T-helper 2 cell treated with Interferon-gamma antibody and Interleukin-4, amounts not matched to agents 100 ng/mL and 5 ng/mL, for 36 hours (primary cell): ENCODE measurements around the gene ERP29. TPM values are rescaled to one million over a fixed set of nuclear protein-coding genes. Genes with fewer than 3 reads are reported as not detected.
"Not testable (repeated sequence)": the region's sequence is repeated elsewhere in the genome, so short reads cannot be mapped to it uniquely, and the experiment has no call there.

Source experiments
- intact Hi-C: fragments of 100-400 bp; cut with micrococcal nuclease; formaldehyde crosslinking; loops from one replicate; pipeline ENCODE4 v1.15.1; 2023
- total RNA-seq: library from RNA; stranded (reverse); gene quantifications from 2 replicates; pipeline ENCODE4 v1.2.3, GENCODE V29; 2022

ERP29 gene
- total RNA-seq, 1 donor from 2014 or later: 121 TPM

DNA sequence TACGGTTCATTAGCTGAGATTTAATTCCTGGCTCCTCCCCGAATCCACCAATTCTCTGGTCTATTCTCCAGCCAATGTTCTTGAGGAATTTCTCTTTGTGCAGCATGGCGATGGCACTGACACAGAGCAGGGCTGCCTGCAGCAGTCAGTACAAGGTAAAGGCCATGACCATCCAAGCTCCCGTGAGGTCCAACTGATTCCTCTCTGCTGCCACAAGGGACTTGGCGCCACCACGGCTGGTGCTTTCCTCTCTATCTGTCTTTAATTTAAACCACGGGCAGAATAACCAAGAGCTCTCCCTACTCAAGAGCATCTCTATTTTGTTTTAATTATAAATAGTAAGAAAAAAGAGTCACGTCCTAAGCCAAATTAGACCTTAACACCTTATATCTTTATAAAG, 12.4 kb upstream of the ERP29 start:
- intact Hi-C loops: no loop called here

DNA sequence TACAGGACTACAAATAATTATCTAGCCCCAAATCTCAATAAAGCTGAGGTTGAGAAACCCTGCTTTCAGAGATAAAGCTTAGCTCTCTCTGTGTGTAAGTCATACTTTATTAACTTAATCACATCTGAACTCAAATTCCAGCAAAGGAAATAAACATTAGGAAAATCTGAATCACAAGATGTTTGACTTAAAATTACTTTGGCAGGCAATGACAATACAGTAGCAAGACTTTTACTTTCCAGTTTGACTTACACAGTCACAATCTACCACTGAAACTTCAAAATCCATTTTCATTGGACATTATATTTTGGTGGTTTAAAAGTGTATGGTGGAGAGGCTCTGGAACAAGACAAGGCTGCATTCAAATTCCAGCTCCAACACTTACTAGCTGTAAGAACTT, 11.7 kb upstream of the ERP29 start:
- intact Hi-C loops: no loop called here

DNA sequence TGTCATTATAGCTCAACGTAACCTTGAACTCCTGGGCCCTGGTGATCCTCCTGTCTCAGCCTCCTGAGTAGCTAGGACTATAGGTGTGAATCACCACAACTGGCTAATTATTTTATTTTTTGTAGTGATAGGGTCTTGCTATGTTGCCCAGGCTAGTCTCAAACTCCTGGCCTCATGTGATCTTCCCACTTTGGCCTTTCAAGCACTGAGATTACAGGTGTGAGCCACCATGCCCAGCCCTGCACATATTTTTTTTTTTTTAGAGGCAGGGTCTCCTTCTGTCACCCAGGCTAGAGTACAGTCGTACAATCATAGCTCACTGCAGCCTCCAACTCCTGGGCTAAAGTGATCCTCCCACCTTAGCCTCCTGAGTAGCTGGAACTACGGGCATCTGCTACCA, 9.2 kb upstream of the ERP29 start:
- intact Hi-C loops: no loop called here

DNA sequence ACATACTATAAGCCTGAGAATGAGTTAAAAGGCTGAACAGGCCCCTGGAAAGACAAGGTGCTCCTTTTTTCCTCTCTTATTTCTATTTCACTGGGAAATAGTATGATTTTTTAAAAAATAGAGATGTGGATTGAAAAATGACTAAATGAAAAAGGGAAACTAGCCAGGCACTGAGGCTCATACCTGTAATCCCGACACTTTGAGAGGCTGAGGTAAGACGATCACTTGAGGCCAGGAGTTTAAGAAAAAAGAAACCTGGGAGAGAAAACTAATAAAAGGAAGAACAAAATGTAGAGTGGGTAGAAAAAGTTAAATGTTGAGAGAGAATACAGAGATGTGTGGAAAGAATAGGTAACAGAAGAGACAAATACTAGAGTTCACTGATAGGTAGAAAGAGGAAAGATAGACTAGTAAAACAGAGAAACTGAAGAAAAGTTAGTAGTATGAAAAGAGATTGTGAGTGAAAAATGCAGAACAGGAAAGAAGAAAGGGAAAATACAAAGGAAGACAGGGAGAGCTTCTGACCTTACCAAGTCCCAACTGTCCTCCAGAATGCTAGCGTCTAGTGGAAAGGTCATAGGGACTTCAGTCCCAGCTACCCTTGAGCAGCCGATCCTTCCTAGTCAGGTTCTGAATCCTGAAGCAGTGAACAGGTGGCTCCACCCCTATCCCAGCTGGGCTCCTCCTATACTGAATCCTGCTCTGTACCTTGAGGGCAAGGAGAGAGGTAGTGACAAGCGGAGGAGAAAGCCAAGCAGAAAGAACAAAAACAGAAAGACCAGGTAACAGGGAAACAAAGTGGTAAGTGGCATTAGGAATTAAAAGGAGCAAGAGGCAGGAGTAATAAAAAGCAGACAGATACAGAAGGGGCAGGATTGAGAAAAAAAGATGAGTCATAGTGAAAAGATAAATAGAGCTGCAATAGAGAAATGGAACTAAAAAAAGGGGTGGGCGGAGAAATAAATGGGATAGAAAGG, 7.5 kb upstream of the ERP29 start:
- intact Hi-C loops: no loop called here

DNA sequence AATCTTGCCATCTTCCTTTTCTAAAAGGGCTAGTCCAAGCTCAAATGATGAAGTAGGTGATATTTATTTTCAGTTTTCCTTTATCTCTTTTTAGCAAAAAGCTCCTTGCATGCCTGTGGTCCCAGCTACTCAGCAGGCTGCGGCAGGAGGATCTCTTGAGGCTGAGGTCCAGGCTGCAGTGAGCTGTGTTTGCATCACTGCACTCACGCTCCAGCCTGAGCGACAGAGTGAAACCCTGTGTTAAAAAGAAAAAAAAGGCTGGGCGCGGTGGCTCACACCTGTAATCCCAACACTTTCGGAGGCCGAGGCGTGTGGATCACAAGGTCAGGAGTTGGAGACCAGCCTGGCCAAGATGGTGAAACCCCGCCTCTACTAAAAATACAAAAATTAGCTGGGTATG, 5.3 kb upstream of the ERP29 start:
- intact Hi-C loops: no loop called here

DNA sequence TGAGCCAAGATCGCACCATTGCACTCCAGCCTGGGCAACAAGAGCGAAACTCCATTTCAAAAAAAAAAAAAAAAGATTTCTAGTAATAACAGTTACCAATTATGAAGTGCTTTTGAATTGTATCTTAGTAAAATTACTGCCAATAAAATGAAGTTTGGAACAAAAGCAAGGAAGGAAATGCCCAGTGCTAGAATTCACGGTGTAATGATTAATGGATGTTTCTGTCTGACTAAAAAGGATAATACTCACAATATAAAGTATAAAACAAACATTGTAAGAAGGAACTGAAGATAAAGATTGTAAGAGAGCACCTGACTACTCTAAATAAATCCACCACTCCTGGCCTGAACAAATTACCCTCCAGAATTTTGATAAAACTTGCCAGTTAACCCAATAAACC, 4.3 kb upstream of the ERP29 start:
- intact Hi-C loops: no loop called here

DNA sequence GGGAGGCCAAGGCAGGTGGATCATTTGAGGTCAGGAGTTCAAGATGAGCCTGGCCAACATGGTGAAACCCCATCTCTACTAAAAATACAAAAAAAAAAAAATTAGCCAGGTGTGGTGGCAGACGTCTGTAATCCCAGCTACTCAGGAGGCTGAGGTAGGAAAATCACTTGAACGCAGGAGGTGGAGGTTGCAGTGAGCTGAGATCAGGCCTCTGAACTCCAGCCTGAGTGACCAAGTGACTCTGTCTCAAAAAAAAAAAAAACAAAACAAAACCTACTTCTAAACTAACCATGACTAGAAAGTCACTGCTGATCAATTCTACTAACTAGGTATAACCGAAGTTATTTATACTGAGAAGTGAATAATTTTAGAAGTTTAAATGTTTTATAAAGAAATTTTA, 3.6 kb upstream of the ERP29 start:
- intact Hi-C loops: not testable (repeated sequence)

DNA sequence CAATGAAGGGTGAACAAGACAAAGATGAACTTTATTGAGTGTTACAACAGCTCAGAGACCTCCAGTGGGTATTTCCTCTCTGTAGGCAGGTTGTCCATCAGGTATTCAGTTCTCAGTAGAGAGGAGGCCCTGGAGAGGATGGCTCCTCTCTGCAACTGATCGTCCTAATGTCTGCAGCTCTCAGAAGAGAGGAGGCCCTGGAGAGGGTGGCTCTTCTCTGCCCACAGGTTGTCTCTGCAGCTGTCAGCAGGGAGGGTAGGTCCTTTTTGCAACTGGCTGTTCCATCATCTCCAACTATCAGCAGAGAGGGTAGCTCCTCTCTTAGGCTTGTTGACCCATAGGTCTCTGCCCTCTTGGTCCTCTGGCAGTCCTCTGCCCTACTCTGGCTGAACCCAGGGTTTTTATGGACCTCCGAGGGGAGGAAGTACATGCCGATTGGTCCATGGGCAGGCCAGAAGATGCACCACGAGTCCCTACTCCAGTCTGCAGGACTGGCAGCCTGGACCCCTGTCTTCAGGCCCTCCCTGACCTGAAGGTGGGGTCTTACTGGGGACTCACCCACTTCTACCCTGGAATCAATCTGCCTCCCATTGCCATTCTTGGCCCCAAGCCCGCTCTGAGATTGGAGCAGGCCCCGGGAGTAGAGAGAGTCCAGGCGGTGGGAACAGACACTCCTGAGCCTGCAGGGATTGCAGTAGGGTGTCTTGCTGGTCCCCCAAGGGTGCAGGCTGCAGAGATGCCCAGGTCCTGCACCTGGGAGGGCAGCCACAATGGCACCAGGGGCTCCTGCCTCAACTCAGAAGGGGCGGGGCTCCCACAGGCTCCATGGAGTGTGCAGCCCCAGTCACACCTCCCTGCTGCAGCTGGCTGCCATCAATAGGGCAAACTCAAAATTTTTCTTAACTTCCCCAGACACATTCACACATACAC, 2.5 kb upstream of the ERP29 start:
- intact Hi-C loops: loop anchor here (5.0 kb wide), 1 partner anchor 323 kb away; the partner anchor contains the start of genes ACAD10 and BRAP

DNA sequence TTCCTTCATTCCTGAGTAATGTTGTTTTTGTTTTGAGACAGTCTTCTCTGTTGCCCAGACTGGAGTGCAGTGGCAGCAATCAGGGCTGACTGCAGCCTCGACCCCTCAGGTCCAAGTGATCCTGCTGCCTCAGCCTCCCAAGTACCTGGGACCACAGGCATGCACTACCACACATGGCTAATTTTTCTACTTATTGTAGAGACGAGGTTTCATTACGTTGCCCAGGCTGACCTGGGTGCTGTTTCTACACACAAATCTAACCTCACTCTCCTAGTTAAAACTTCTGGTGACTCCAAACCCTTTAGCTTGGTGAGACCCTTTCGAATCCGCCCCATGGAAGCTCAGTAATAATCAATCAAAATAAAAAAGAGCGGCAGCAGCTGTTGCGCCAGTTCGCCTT, 1.5 kb upstream of the ERP29 start:
- intact Hi-C loops: loop anchor here (2.0 to 5.0 kb wide), 2 partner anchors 324 to 397 kb away; partner anchors contain the start of genes ACAD10, BRAP and RPL6

DNA sequence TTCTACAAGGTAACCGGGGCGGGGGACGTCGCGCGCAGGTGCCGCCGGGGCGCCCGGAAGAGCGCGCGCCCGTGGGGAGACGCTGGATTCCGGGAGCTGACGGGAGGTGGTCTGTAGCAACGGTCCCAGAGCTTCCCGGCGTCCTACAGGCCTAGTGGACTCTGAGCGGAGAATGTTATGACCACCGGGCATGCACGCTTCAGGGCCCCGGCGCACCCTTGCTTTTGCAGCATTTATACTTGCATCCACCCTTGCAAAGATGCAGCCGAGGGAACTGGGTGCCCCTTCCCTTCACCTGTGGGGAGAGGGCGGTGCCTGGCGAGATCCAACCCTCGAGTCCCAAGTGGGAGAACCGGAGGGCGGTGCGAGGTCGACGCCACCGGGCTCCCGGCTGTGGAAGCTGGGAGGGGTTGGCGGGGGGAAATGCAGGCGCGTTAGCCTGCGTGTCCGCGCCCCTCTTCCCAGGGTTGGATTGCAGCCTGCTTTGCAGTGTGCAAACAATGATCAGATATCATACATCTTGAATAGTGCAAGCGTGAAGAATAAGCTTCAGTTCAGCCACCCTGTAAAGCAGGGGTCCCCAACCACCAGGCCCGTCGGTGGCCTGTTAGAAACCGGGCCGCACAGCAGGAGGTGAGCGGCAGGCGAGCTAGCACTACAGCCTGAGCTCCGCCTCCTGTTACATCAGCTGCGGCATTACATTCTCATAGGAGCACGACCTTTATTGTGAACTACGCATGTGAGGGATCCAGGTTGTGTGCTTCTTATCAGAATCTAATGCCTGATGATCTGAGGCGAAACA, 576 bp downstream of the ERP29 start:
- intact Hi-C loops: loop anchor here (1.0 to 5.0 kb wide), 9 partner anchors 20 to 395 kb away; partner anchors contain the start of genes ACAD10, BRAP, HECTD4 and MAPKAPK5

DNA sequence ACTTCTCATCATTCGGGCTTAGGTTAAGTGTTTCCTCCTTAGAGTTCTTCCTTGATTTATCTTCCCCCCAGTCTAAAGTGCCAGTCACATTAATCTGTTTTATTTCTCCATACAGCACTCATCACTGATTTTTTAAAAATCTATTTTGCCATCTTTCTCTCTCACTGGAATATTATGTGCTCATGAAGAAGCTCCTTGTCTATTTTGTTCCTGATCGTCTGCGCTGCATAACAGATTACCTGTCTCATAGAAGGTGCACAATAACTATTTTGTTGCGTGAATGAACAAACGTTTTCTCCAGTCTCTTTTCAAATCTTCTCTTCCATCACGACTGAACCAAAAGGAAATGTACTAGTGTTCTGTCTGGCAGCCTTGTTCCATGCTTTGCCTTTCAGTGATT, 2.7 kb downstream of the ERP29 start:
- intact Hi-C loops: no loop called here

DNA sequence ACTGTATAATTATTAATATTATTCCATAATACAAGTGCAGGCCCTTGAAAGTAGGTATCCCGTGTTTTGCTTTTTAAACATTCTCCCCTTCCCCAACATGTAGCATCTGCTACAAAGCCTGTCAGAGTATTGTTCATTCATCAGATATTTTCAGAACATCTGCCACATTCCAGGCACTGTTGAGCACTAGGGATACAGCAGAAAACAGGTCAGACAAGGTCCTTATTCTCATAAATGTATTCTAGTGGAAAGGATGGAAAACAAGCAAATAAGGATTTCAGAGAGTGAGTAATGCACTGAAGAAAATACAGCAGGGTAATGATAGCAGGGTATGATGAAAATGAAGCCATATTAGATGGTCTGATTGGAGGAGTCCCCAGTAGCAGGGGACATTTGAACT, 3.8 kb downstream of the ERP29 start:
- intact Hi-C loops: no loop called here

DNA sequence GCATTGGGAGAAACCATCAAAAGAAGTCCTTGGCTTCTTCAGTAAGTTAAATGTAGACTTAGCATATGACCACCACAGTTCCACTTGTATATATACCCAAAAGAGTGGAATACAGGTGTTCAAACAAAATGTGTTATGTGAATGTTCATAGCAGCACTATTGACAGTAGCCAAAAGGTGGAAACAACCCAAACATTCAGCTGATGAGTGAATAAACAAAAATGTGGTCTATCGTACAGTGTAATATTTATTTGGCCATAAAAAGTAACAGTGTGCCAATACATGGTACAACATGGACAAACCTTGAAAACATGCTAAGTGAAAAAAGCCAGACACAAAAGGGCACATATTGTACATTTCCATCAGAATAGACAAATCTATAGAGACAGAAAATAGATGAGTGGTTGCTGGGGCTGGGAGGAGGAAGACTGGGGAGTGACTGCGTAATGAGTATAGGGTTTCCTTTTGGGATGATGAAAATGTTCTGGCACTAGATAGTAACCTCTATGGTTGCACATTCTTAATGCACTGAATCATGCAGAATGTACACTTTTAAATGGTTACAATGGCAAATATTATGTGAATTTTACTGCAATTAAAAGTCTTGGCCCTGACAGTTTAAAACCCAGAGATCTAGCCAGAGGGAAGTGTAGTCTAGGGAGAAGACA, 5.5 kb downstream of the ERP29 start:
- intact Hi-C loops: no loop called here

DNA sequence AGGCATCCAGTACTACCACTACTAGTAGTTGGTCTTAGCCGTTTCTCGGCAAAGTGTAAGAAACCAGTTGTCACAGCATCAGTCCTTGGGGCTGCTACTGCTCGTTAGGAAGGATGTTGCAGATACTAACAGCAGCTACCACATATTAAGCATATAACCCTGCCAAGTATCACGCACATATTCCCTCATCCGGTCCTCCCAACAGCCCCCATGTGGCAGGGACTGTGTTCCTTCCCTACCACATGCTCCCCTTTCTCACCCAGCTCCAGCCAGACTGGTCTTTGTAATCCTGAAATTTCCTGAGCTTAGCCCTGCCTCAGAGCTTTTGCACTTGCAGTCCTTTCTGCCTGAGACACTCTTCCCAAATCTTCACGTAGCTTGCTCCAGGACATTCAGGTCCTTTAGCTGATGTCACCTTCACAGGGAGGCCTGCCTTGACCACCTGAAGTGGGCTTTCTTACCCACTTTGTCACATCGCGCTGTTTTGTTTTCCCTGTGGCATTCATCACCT, 7.8 kb downstream of the ERP29 start:
- intact Hi-C loops: no loop called here

DNA sequence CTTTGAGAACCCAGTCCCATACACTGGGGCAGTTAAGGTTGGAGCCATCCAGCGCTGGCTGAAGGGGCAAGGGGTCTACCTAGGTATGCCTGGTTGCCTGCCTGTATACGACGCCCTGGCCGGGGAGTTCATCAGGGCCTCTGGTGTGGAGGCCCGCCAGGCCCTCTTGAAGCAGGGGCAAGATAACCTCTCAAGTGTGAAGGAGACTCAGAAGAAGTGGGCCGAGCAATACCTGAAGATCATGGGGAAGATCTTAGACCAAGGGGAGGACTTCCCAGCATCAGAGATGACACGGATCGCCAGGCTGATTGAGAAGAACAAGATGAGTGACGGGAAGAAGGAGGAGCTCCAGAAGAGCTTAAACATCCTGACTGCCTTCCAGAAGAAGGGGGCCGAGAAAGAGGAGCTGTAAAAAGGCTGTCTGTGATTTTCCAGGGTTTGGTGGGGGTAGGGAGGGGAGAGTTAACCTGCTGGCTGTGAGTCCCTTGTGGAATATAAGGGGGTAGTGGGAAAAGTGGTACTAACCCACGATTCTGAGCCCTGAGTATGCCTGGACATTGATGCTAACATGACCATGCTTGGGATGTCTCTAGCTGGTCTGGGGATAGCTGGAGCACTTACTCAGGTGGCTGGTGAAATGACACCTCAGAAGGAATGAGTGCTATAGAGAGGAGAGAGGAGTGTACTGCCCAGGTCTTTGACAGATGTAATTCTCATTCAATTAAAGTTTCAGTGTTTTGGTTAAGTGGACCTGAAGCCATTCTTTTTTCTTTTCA, 9.2 kb downstream of the ERP29 start:
- intact Hi-C loops: no loop called here

DNA sequence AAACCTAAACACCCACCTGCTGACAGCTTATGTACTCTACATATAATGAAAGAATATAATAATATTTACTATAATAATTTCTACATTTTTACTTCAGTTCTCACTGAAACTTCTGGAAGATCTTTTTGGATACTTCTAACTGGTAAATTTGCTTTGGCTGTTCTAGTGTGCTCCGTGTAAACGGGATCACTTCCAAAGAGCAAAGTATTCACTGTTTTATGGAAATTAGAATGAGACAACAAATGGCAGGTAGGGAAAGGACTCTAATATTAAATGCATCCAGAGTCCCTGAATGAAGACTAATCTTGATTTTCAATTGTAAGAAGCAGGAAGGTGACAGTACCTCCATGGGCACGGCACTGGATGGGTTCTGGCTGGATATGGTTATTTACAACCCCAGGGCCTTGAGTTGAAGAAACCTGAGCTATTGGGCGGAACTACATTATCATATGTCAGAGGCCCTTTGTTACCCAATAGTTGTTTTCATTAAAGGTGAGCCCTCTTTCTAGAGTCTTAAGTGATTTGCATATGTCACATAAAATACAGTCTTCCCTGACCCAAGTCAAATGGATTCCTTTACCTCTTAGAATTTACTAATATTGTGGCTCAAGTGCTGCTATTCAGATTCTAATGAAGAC, 10.7 kb downstream of the ERP29 start:
- intact Hi-C loops: no loop called here

DNA sequence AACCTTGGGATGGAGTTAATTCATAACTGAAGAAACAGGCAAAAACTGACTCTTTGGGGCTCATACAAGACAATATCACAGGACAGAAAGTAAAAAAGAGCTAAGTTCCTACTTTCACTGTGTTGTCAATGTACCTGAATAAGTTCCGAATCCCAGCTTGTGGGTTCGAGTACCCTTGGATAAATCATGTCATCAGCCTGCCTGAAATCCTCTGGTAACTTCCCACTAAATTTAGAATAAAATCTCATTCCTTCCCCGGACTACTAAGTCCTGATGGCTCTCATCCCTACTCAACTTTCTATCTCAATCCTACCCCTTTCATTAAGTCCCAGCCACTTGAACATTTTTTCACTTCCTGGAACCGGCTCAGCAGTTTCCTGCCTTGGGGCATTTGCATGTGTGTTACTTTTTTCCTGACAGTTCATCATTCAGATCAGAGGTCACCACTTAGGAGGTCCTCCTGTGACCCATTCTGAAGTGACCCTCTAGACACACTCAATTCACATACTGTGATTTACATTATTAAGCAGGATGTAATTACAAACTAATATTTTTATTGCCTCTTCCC, 12.7 kb downstream of the ERP29 start:
- intact Hi-C loops: no loop called here

DNA sequence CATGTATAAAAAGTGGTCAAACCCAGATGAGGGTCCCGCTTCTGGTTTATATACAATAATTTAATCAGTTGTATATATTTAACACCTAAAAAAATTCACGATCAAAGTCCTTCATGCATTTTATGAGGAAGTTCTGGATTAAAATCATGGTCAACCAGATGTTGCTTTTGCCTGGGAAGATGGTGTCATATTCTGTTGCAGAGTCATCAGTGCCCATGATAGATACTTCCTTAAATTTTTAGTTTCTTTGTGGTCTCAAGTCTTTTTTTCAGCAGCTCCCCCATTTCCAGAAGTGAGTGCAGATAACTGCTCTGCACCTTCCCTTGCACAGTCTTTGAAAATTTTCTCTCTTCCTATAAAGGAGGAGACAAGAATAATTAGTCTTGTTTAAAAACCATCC, 16.1 kb downstream of the ERP29 start:
- intact Hi-C loops: no loop called here

DNA sequence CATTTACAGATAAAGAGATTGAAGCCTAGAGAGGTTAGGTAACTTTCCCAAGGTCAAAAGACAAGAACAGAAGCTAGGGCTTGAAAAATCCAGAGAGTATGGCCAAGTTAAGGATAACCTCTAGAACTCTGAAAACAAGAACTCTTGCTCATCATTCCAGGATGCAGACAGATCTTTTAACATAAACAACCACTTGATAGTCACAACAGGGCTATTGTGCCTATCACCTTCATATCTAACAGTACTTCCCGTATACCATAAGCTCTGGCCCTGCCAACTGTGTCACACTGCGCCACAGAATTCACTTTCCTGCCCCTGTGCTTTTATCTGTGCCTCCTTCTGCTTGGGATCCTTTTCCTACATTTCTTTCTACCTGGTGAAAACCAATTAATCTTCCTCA, 18.2 kb downstream of the ERP29 start:
- intact Hi-C loops: no loop called here
